Epidermal melanocyte (primary cell): ENCODE measurements around the gene KCTD3.

ENCODE experiments used
- DNase-seq: peaks from one replicate; pipeline ENCODE4 v3.0.0; 2011; ENCODE audit warnings: low spot score; ENCODE audit not compliant: insufficient read length

The KCTD3 gene

DNA sequence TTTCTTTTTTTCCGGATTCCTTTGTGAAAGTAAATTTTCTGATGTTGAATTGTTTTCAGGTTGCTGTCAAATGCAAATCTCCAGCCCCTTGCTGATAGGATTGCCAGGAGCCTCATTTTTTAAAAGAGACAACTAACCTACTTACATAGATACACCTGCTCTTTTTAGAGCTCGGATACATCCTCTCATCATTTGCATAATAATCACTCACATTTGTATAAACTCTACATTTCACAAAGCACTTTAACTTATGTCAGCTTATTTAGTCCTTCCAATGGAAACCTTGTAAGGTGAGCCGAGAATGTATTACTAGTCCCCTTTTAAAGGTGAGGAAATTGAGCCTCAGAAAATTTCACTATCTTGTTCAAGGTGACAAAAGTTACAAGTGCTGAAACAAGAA lies 84.8 kb downstream of the KCTD3 start:
- DNase-seq: no peak

DNA sequence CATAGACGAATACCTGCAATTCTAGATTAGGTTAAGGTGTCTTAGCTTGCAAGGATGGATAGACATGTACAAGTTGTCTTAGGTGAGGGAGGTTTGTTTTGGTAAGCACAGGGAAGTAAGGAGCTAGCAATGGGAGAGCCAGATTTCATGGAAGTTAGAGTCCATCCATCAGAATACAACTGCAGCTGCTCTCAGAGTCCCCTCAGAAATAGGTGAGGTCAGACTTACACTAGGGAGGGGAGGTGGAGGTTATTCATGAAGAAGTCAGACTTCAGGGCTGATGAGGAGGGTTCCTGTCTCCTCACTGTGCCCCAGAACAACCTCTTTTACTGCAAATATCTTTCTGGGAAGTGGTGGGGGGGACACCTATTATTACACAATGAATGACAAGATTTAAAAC lies 85.3 kb downstream of the KCTD3 start:
- no peak for DNase-seq

DNA sequence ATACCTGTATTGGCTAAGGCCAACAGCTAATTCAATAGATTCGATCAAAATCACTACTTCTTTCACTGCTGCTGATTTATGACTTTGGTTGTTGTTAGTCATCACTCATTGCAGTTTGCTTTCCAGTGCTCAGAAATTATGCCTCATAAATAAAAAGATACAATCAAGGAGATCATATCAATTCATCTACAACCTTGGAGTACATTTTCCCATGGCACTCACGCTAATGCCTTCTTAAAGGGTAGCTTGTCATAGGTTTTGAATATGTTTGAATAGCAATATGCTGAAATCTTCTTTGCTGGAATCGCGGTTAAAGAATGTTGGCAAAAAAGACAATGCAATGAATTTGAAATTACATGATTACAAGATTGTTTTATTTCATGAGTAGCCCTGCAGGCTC lies 89.9 kb downstream of the KCTD3 start:
- DNase-seq: no peak

DNA sequence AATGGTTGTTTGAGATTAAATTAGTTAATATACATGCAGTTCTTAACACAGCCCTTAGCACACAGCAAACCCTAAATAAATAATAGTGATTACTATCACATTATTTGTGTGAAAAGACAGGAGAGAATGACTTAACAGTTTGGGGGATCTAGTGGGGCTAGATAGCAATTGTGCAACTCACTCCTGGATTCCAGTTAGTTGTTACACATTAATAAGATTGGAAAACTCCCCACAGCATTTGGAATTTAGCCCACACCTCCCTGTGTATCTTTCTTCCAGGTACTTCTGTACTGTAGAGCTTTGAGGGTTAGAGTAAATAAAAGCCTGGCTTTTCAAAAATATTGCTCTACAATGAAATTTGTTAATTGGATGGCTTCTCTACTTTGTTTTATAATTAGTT lies 93.2 kb downstream of the KCTD3 start:
- DNase-seq: no peak

DNA sequence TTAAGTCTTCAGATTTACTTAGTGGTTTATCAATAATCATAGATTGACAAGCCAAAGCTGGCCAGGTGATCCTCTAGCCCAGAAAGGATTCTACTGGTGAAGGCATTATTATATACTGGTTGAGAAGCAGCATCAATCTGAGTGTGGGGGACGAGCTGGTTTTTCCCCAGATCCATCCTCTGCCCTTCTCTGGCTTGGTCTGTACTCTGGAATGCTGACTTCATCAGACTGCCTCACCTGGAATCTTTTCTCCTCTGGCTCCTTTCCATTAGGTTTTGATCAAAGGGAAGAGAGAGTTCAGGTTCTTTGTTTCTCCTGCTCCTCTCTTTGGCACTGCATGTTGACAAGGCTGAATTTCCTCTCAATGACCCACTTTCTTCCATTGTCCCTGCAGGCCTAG lies 93.9 kb downstream of the KCTD3 start:
- no peak for DNase-seq

DNA sequence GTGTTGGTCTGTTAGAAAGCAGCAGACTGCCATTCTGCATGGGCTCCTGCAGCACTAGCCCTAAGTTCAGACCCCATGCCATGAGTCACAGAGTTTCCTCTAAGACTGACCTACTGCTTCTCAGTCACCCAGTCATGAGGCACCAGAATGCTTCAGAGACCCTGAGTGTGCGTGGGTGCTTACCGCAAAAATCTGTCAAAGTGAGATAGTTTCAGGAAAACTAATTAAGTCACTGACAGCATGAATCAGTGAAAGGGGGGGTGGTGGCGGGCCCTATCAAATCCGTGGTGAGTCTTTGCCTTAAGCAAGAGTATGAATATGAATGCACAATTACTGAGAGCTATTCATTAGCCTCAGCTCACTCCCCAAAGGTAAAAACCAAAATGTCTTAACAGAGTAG lies 98.1 kb downstream of the KCTD3 start:
- no peak for DNase-seq

DNA sequence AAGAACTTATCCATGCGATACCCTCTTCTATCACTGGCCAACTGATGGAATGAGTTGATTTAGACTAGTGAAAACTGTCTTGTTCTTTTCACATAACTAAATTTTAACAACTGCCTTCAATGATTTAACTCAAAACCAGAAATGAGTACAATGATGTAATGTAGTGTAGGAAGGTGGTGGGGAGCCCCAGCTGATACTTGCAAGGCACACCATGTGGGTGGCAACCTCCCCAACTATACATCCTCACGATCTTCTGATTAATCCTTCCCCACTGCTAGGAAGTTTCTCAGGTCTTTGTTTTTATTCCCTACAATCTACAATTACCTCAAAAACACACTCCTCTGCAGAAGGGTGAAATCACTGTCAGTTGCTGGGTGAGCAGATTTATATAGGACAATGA lies 100.7 kb downstream of the KCTD3 start:
- no peak for DNase-seq

DNA sequence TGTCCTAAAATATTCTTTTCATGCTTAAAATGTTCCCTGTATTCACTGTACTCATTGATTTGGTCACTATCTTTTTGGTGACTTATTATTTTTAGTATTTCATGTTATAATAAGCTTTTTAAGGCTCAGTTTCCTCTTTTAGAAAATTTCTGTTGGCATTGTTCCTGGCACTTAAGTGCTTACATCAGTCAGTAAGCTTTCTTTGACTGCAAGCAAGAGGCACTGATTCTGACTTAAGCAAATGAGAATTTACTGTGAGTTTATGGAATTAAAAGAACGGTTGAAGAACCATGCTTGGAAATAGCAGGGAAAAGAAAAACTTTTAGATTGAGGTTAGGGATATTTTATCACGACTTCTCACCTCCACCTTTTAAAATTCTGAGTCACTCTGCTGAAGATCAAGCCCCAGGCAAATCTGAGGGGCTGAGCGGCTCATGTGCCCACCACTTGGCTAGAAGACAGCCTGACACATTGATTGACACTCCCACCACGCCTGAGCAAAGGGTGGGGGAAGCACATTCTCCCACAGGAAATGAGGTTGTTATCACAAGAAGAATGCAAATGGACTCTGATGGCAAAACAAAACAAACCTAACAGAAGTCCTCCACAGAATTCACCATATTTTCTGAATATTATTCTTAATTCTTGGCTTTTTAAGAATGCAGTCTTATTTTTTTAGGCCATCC lies 102.8 kb downstream of the KCTD3 start:
- no peak for DNase-seq
